HFF-Myc (cell line): ENCODE results near the gene LIMK1.
A peak's percentile ranks its signal among the peaks of the same experiment; 100 is the strongest.

Source experiments
- DNase-seq: peaks from one replicate; pipeline ENCODE4 v3.0.0-alpha.2; 2011; ENCODE audit warnings: low read depth; ENCODE audit errors: extremely low read depth
- H3K4me3 ChIP-seq: replicated peaks from 2 replicates; pipeline ENCODE4 v1.5.1; 2011; ENCODE audit warnings: low read depth, mild to moderate bottlenecking, control low read depth, low read length
- TF ChIP-seq, protein P1 (sequence below): IDR thresholded peaks from 2 replicates; pipeline ENCODE4 v1.5.1; 2012; ENCODE audit warnings: mild to moderate bottlenecking, low read depth, low read length, control low read depth; ENCODE audit errors: missing control alignments

The LIMK1 gene

DNA sequence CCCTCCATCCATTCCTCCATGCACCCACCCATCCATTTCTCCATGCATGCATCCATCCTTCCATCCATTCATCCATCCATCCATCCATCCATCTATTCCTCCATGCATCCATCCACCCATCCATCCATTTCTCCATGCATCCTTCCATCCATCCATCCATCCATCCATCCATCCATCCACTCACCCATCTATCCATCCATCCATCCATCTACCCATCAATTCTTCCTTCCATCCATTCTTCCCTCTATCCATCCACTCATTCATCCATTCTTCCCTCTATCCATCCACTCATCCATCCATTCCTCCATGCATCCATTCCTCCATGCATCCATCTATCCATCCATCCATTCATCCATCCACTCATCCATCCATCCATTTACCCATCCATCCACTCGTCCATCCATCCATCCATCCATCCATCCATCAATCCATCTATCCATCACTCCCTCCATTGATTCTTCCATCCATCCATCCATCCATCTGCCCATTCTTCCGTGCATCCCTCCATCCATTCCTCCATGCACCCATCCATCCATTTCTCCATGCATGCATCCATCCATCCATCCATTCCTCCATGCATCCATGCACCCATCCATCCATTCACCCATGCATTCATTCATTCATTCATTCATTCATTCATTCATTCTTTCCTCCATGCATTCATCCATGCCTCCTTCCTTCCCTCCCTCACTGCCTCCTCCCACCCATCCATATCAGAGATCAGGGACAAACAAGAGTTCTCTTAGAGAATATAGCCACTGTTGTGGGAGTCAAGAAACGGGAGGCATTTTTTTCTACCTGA lies 33.4 kb upstream of the LIMK1 start:
- TF ChIP-seq, protein P1, sequence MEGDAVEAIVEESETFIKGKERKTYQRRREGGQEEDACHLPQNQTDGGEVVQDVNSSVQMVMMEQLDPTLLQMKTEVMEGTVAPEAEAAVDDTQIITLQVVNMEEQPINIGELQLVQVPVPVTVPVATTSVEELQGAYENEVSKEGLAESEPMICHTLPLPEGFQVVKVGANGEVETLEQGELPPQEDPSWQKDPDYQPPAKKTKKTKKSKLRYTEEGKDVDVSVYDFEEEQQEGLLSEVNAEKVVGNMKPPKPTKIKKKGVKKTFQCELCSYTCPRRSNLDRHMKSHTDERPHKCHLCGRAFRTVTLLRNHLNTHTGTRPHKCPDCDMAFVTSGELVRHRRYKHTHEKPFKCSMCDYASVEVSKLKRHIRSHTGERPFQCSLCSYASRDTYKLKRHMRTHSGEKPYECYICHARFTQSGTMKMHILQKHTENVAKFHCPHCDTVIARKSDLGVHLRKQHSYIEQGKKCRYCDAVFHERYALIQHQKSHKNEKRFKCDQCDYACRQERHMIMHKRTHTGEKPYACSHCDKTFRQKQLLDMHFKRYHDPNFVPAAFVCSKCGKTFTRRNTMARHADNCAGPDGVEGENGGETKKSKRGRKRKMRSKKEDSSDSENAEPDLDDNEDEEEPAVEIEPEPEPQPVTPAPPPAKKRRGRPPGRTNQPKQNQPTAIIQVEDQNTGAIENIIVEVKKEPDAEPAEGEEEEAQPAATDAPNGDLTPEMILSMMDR = no peak
- no peak overlapping the region for H3K4me3 ChIP-seq
- DNase-seq = no peak

- no peak for DNase-seq
- no peak overlapping the region for H3K4me3 ChIP-seq
- TF ChIP-seq, protein P1 = no peak
Measured at GRCh38 chr7:74051193-74051592, 32.4 kb upstream of the LIMK1 start.

DNA sequence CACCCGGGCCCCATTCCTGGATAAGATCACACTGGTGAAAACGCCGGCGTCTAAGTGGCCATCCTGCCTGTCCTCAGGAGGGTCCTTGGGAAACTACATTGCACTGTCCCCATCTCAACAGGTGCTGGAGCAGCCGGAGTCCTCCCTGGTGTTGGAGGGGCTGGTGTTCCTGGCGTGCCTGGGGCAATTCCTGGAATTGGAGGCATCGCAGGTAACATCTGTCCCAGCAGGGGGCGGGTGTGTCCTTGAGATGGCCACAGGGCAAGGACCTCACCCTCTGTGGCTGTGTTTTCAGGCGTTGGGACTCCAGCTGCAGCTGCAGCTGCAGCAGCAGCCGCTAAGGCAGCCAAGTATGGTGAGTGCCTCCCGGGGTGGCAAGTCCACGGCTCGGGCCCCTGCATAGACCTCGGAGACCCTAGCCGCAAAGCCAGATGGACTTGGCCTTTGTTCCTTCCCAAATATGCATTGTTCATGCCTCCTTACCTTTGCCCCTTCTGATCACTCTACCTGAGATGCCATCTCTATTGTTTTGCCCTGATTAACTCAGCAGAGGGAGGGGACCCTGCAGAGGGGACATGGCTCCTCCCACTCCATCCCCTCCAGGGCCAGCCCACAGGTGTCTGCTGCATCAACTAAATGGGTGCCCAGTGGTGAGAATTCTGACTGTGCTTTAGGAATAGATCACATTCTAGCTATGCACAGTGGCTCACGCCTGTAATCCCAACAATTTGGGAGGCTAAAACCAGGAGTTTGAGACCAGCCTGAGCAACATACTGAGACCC lies 31.8 kb upstream of the LIMK1 start:
- H3K4me3 ChIP-seq = no peak overlapping the region
- TF ChIP-seq, protein P1 = peak; percentile 54
- DNase-seq = no peak

DNA sequence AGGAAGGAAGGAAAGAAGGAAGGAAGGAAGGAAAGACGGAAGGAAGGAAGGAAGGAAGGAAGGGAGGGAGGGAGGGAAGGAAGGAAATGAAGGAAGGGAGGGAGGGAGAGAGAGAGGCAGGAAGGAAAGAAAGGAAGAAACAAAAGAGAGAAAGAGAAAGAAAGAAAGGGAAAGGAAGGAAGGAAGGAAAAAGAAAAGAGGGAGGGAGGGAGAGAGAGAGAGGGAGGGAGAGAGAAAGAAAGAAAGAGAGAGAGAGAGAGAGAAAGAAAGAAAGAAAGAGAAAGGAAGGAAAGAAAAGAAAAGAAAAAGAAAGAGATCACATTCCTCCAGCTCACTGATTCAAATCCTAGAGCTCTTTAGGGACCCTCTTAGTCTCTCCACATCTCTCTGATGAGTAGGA lies 31.0 kb upstream of the LIMK1 start:
- TF ChIP-seq, protein P1 = no peak
- no peak for DNase-seq
- no peak overlapping the region for H3K4me3 ChIP-seq

DNA sequence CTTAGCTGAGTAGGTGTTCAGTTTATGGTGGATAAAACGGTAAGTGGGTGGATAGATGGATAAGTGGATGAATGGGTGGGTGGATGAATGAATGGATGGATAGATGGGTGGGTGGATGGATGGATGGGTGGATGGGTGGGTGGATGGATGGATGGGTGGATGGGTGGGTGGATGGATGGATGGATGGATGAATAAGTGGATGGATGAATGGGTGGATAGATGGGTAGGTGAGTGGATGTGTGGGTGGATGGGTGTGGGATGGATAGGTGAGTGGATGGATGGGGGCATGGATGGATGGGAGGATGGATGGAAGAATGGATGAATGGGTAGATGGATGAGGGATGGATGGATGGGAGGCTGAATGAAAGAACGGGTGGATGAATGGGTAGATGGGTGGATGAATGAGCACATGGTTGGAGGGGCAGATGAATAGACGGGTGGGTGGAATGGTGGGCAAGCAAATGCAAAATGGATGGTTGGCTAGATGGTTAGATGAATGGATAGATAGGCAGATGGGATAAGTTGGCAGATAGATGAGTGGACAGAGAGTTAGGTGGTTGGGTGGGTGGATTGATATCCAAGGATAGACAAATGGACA lies 29.9 kb upstream of the LIMK1 start:
- no peak overlapping the region for H3K4me3 ChIP-seq
- TF ChIP-seq, protein P1 = no peak
- no peak for DNase-seq

- DNase-seq = no peak
- TF ChIP-seq, protein P1 = no peak
- H3K4me3 ChIP-seq = no peak overlapping the region
Measured at GRCh38 chr7:74056096-74056915, 27.3 kb upstream of the LIMK1 start.
